K562 (cell line): ENCODE measurements around the gene UBE2J2. TPM values are rescaled to one million over a fixed set of nuclear protein-coding genes. Genes with fewer than 3 reads are reported as not detected.

Source experiments
- CHD2 ChIP-seq: IDR thresholded peaks from 2 replicates; pipeline ENCODE4 v1.6.1; 2011; ENCODE audit warnings: low read depth, low read length
- DACH1 ChIP-seq: fragments of 450-650 bp; IDR thresholded peaks from 2 replicates; pipeline ENCODE4 v1.6.1; 2018; ENCODE audit not compliant: partially characterized antibody
- EGR1 ChIP-seq: fragments of 450-650 bp; conservative IDR thresholded peaks from 2 replicates; pipeline ENCODE4 v1.6.1; 2017; ENCODE audit warnings: mild to moderate bottlenecking
- ELK1 ChIP-seq: sonication (generic); formaldehyde crosslinking; IDR thresholded peaks from 2 replicates; pipeline ENCODE4 v1.8.1; 2022; ENCODE audit warnings: missing genetic modification reagents
- ESRRB ChIP-seq: fragments of 250-450 bp; sonication (Bioruptor Pico); IDR thresholded peaks from 2 replicates; pipeline ENCODE4 v1.5.0; 2020; ENCODE audit warnings: mild to moderate bottlenecking, moderate library complexity, borderline replicate concordance
- GTF2A2 ChIP-seq: IDR thresholded peaks from 2 replicates; pipeline ENCODE4 v1.6.1; 2016; ENCODE audit warnings: mild to moderate bottlenecking, missing genetic modification characterization, missing compliant biosample characterization
- MEIS2 ChIP-seq: fragments of 450-650 bp; IDR thresholded peaks from 2 replicates; pipeline ENCODE4 v1.6.1; 2014; ENCODE audit warnings: mild to moderate bottlenecking; ENCODE audit not compliant: partially characterized antibody
- NCOA2 ChIP-seq, 2 experiments: fragments of 450-650 bp; IDR thresholded peaks; 2 replicates each; pipeline ENCODE4 v1.6.1; 2018; ENCODE audit warnings: mild to moderate bottlenecking in 2 of 2, moderate library complexity in 1 of 2; ENCODE audit not compliant: partially characterized antibody in 2 of 2
- NR3C1 ChIP-seq: sonication (generic); formaldehyde crosslinking; IDR thresholded peaks from 2 replicates; pipeline ENCODE4 v1.8.1; 2022; ENCODE audit warnings: missing genetic modification reagents
- PML ChIP-seq: IDR thresholded peaks from 2 replicates; pipeline ENCODE4 v1.6.1; 2012; ENCODE audit warnings: low read length, inconsistent platforms
- PRPF4 ChIP-seq: fragments of 200-400 bp; formaldehyde crosslinking; IDR thresholded peaks from one replicate; pipeline ENCODE4 v1.6.1; 2017; ENCODE audit warnings: low read length, low read depth, mild to moderate bottlenecking; ENCODE audit not compliant: insufficient read depth, poor library complexity, severe bottlenecking
- PURB ChIP-seq: sonication (generic); formaldehyde crosslinking; IDR thresholded peaks from 2 replicates; pipeline ENCODE4 v1.9.0; 2021; ENCODE audit warnings: low read depth, mild to moderate bottlenecking, missing genetic modification reagents
- SIN3B ChIP-seq: fragments of 450-650 bp; IDR thresholded peaks from 2 replicates; pipeline ENCODE4 v1.6.1; 2017; ENCODE audit warnings: low read depth, mild to moderate bottlenecking, moderate library complexity
- SNIP1 ChIP-seq: fragments of 450-650 bp; IDR thresholded peaks from 2 replicates; pipeline ENCODE4 v1.7.1; 2017; ENCODE audit warnings: low read depth, mild to moderate bottlenecking
- TGIF2 ChIP-seq: sonication (generic); formaldehyde crosslinking; IDR thresholded peaks from 2 replicates; pipeline ENCODE4 v1.8.1; 2022; ENCODE audit warnings: mild to moderate bottlenecking, missing genetic modification reagents, moderate library complexity
- ZBTB26 ChIP-seq: fragments of 450-650 bp; formaldehyde crosslinking; IDR thresholded peaks from 2 replicates; pipeline ENCODE4 v1.4.0; 2022; ENCODE audit warnings: missing genetic modification characterization
- ZBTB49 ChIP-seq: sonication (generic); formaldehyde crosslinking; IDR thresholded peaks from 2 replicates; pipeline ENCODE4 v1.8.0; 2022; ENCODE audit warnings: missing genetic modification reagents, mild to moderate bottlenecking, borderline replicate concordance
- ZNF431 ChIP-seq: sonication (generic); formaldehyde crosslinking; IDR thresholded peaks from 2 replicates; pipeline ENCODE4 v1.8.0; 2022; ENCODE audit warnings: mild to moderate bottlenecking, missing genetic modification reagents
- polyA plus RNA-seq, 8 experiments: library from polyadenylated mRNA; depleted of rRNA in 4 of 8; stranded (reverse) in 5 of 8; unstranded in 3 of 8; fragments of >200 nt; fragmentation: Nextera tagmentation in 2 of 8; fragmentation: Illumina TruSeq in 1 of 8; extraction: Ambion mirVana in 2 of 8; extraction: Trizol in 1 of 8; gene quantifications; 2 replicates each; pipeline versions ENCODE4 v1.2.1 to v1.2.3, GENCODE V29; 2011 to 2014; ENCODE audit warnings: inconsistent platforms in 1 of 8, missing spikeins in 1 of 8
- total RNA-seq, 7 experiments: library from RNA; depleted of rRNA in 6 of 7; stranded (reverse); fragments of >200 nt in 6 of 7; fragmentation: Illumina TruSeq in 2 of 7; extraction: Trizol in 2 of 7; gene quantifications; 2 replicates each; pipeline versions ENCODE4 v1.2.1 to v1.2.3, GENCODE V29; 2011 to 2021; ENCODE audit warnings: low replicate concordance in 1 of 7
- TF ChIP-seq, protein P1 (sequence below), 2 experiments: fragments of 150-350 bp in 1 of 2; IDR thresholded peaks; 2 replicates each; pipeline ENCODE4 v1.6.1; 2012 to 2016; ENCODE audit warnings: low read depth in 2 of 2, low read length in 2 of 2, mild to moderate bottlenecking in 1 of 2, moderate library complexity in 1 of 2

Gene UBE2J2
- total and polyA plus RNA-seq, 9 of the 15 experiments (the other 6 are each of a cell fraction or from before 2014, with no cell fraction given), result 0.93 to 112 (median 75.5) TPM

GRCh38 chr1:1307923-1308755, 34.5 kb upstream of the UBE2J2 start, which contains the start of the genes ACAP3 and PUSL1 (continued):
- no peak for TF ChIP-seq ESRRB (CRISPR knock-in tag)
- TF ChIP-seq ELK1 (CRISPR knock-in tag), result peak; percentile 94
- no peak for TF ChIP-seq GTF2A2 (tag)
- peak; percentile 15 for TF ChIP-seq PRPF4
- peak; percentile 70 for TF ChIP-seq EGR1
- TF ChIP-seq NCOA2 (IDR thresholded peaks at IDR 0.05; ENCODE audit: partially characterized antibody in 2 of 2), result peak in 1 of 2 experiments; percentile 99
- TF ChIP-seq NR3C1 (CRISPR knock-in tag), result peak; percentile 52; the same call in 1 of the 2 replicates
- peak; percentile 39; the same call in 1 of the 2 replicates for TF ChIP-seq ZNF431 (CRISPR knock-in tag)
- peak; percentile 68 for TF ChIP-seq MEIS2
- no peak for TF ChIP-seq ZBTB26 (CRISPR knock-in tag)
- TF ChIP-seq PURB (CRISPR knock-in tag), result no peak
- TF ChIP-seq SIN3B, result 0 out of 2 replicates have a peak, but pooled peaks have one; percentile 8
- TF ChIP-seq CHD2, result peak; percentile 85
- TF ChIP-seq, protein P1, sequence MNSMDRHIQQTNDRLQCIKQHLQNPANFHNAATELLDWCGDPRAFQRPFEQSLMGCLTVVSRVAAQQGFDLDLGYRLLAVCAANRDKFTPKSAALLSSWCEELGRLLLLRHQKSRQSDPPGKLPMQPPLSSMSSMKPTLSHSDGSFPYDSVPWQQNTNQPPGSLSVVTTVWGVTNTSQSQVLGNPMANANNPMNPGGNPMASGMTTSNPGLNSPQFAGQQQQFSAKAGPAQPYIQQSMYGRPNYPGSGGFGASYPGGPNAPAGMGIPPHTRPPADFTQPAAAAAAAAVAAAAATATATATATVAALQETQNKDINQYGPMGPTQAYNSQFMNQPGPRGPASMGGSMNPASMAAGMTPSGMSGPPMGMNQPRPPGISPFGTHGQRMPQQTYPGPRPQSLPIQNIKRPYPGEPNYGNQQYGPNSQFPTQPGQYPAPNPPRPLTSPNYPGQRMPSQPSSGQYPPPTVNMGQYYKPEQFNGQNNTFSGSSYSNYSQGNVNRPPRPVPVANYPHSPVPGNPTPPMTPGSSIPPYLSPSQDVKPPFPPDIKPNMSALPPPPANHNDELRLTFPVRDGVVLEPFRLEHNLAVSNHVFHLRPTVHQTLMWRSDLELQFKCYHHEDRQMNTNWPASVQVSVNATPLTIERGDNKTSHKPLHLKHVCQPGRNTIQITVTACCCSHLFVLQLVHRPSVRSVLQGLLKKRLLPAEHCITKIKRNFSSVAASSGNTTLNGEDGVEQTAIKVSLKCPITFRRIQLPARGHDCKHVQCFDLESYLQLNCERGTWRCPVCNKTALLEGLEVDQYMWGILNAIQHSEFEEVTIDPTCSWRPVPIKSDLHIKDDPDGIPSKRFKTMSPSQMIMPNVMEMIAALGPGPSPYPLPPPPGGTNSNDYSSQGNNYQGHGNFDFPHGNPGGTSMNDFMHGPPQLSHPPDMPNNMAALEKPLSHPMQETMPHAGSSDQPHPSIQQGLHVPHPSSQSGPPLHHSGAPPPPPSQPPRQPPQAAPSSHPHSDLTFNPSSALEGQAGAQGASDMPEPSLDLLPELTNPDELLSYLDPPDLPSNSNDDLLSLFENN (IDR thresholded peaks at IDR 0.05; ENCODE audit: low read depth in 2 of 2, low read length in 2 of 2), result peak in 1 of 2 experiments; percentile 48; a peak in 1 of 4 replicates
- no peak for TF ChIP-seq SNIP1
- peak; percentile 19; the same call in 1 of the 2 replicates for TF ChIP-seq PML
- no peak; the same call in 1 of the 2 replicates for TF ChIP-seq ZBTB49 (CRISPR knock-in tag)
- TF ChIP-seq TGIF2, result peak; percentile 99
- TF ChIP-seq DACH1, result peak; percentile 26
